Sigmoid colon (tissue), 4 donors: ENCODE results near the gene PLCH2.

Experiments used
- EP300 ChIP-seq, 4 donors: sonication (generic); formaldehyde crosslinking; IDR thresholded peaks; one replicate each; pipeline ENCODE4 v1.6.1; 2017; ENCODE audit warnings: antibody characterized with exemption in 4 of 4
- POLR2A ChIP-seq, 2 donors: fragments of 450-650 bp; IDR thresholded peaks; one replicate each; pipeline ENCODE4 v1.6.1; 2016; ENCODE audit warnings: antibody characterized with exemption in 2 of 2, mild to moderate bottlenecking in 2 of 2, moderate library complexity in 2 of 2
- POLR2AphosphoS5 ChIP-seq, 4 donors: sonication (generic); formaldehyde crosslinking; IDR thresholded peaks; one replicate each; pipeline ENCODE4 v1.6.1; 2017; ENCODE audit warnings: antibody characterized with exemption in 4 of 4
- TF ChIP-seq, protein P1 (sequence below), 4 experiments: fragments of 450-650 bp in 3 of 4; fragments of 200-600 bp in 1 of 4; IDR thresholded peaks; one replicate each; pipeline ENCODE4 v1.5.1; 2016 to 2019; ENCODE audit warnings: antibody characterized with exemption in 4 of 4, mild to moderate bottlenecking in 3 of 4, moderate library complexity in 2 of 4

DNA sequence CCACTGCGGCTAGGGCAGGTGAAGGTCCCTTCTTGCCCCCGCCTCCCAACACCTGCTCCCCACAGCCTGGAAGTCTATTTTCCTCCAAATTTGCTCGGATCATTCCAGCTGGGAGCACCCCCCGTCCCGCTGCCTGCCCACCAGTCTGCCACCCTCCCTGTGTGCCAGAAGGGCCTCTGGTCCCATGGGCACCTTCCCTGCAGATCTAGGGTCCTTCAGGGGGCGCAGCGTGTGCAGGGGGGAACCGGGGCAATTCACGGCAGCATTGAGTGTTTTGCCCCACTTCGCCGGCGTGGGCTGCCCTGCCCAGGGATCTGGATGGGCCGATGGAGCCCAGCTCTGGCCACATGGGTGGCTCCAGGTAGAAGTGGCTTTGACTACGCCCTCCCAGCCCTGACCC is 37.4 kb upstream of the PLCH2 start:
- TF ChIP-seq, protein P1, sequence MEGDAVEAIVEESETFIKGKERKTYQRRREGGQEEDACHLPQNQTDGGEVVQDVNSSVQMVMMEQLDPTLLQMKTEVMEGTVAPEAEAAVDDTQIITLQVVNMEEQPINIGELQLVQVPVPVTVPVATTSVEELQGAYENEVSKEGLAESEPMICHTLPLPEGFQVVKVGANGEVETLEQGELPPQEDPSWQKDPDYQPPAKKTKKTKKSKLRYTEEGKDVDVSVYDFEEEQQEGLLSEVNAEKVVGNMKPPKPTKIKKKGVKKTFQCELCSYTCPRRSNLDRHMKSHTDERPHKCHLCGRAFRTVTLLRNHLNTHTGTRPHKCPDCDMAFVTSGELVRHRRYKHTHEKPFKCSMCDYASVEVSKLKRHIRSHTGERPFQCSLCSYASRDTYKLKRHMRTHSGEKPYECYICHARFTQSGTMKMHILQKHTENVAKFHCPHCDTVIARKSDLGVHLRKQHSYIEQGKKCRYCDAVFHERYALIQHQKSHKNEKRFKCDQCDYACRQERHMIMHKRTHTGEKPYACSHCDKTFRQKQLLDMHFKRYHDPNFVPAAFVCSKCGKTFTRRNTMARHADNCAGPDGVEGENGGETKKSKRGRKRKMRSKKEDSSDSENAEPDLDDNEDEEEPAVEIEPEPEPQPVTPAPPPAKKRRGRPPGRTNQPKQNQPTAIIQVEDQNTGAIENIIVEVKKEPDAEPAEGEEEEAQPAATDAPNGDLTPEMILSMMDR (IDR thresholded peaks at IDR 0.05) = no peak
- TF ChIP-seq EP300 (IDR thresholded peaks at IDR 0.05) = no peak
- TF ChIP-seq POLR2A (IDR thresholded peaks at IDR 0.05) = no peak
- TF ChIP-seq POLR2AphosphoS5 (IDR thresholded peaks at IDR 0.05) = no peak
